ENCODE data around the gene MTHFSD.

Gene MTHFSD

GRCh38 chr16:86490859-86491639 is 64.0 kb downstream of the MTHFSD start:
- no peak for DNase-seq (ENCODE audit: low read depth)

- DNase-seq (ENCODE audit: low read depth), result no peak
These were observed 69.3 kb downstream of the MTHFSD start for GRCh38 chr16:86485746-86486145.

GRCh38 chr16:86484240-86484639 is 70.8 kb downstream of the MTHFSD start:
- no peak for DNase-seq (ENCODE audit: low read depth)

- no peak for DNase-seq (ENCODE audit: low read depth)
These were observed 73.4 kb downstream of the MTHFSD start for GRCh38 chr16:86481607-86482006.

GRCh38 chr16:86480444-86480843 is 74.6 kb downstream of the MTHFSD start:
- no peak for DNase-seq (ENCODE audit: low read depth)
